ENCODE results near the gene ZNF598.

DNA sequence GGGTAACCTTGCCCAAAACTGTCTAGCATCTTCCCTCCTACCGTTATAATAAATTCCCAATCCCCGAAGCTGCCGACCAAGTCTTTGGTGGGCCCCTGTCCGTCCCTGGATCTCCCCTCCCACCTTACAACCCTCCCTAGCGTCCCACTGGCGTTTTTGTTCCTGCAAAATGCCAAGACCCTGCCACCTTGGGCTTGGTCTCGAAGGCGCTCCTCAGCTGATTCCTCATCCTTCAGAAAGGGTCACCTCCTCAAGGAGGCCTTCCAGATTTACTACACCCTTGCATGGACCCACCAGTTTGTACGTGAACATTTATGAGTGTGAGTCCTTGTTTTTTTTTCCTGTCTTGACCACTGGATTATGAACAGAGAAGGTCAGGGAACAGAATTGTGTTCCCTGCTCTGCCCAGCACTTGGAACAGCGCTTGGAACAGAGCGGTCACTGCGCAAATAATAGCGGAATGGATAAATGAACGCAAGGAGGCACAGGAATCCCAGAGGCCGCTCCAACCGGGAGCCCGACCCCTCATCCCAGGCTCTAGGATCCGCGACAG is 26.6 kb downstream of the ZNF598 start:
- TF ChIP-seq CTCF (IDR thresholded peaks at IDR 0.05; ENCODE audit: insufficient read depth, low read depth, low read length) = no peak
- TF ChIP-seq EZH2 (IDR thresholded peaks at IDR 0.05; ENCODE audit: insufficient read depth, low read length) = no peak

All from astrocyte (in vitro differentiated cells and primary cell).